Activated CD4-positive, alpha-beta T cell treated with anti-CD3 and anti-CD28 coated beads, Interleukin-2, amount 50 U/mL, for 4 hours (primary cell): ENCODE data around the gene IDH3G.
A peak's percentile ranks its signal among the peaks of the same experiment; 100 is the strongest.
"Not testable (repeated sequence)": the region's sequence is repeated elsewhere in the genome, so short reads cannot be mapped to it uniquely, and the experiment has no call there.

Experiments used
- DNase-seq, 2 experiments: peaks; one replicate each; pipeline ENCODE4 v3.0.0-alpha.2; 2020

IDH3G gene

GRCh38 chrX:153794018-153794896 lies at the start of gene IDH3G, which contains the start of gene SSR4:
Gene IDH3G (minus strand): TSS chrX:153794375. CDS start chrX:153794326, 49 bp downstream.
Gene SSR4 (plus strand): TSS chrX:153794668. CDS start chrX:153794688, 20 bp downstream.
- DNase-seq, result peak; percentile 86 to 89

DNA sequence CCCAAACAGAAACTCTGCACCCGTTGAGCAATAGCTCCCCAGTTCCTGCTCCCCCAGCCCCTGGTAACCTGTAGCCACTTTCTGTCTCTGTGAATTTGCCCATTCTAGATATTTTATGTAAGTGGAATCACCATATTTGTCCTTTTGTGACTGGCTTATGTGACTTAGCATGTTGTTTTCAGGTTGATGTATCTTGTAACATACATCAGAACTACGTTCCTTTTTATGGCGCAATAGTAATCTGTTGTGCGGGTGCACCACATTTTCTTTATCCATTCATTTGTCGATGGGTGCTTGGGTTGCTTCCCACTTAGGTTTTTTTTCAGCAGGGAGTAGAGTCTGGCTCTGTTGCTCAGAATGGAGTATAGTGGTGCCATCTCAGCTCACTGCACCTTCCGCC lies 42.7 kb upstream of the IDH3G start:
- no peak for DNase-seq

DNA sequence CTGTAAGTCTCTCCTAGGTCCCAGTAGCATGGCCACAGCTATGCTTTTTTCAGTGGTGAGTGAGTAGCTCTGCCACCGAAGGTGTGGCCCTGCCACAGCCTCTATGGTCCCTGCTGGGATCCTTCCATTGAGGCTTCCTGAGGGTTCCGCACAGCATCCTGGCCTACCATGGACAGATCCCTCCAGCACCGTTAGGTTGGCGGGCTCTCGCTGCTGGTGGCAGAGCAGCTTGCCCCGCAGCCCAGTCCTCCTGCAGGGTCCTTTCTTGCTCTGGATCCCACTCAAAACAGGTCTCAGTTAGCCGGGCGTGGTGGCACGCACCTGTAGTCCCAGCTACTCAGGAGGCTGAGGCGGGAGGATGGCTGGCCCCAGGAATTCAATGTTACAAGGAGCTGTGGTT lies 38.6 kb upstream of the IDH3G start:
- DNase-seq, result no peak

DNA sequence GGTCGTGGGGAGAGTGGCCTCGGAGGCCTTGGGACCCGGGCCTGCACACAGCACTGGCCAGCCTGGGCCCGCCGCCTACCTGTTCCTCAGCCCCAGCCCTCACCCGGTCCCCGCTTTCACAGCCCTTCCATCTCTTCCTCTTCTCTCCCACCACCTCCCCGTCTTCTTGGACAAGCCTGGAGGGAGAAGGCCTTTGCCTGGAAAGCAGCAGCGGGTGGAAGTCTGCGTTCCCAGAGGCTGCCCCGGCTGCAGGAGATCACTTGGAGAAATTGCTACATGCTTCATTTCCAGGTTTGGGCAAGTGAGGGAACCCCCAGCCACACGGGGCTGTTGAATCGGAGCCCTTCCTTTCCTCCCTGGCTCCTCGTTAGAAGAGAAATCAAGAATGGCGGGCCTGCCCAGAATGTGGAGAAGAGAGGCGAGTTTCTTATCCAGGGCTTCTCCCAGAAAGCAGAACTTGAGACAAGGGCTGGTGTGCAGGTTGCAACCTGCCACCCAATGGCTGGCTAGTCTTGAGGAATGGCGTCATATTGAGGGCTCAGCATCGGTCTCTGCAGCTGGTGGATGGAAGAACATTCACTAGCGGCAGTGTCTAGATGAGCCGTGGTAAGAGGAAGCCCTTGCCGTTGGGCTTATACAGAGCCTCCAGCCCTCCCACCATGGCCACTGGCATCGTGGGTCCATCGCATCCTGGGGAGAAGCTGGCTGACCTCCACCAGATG lies 37.4 kb upstream of the IDH3G start:
- no peak for DNase-seq

DNA sequence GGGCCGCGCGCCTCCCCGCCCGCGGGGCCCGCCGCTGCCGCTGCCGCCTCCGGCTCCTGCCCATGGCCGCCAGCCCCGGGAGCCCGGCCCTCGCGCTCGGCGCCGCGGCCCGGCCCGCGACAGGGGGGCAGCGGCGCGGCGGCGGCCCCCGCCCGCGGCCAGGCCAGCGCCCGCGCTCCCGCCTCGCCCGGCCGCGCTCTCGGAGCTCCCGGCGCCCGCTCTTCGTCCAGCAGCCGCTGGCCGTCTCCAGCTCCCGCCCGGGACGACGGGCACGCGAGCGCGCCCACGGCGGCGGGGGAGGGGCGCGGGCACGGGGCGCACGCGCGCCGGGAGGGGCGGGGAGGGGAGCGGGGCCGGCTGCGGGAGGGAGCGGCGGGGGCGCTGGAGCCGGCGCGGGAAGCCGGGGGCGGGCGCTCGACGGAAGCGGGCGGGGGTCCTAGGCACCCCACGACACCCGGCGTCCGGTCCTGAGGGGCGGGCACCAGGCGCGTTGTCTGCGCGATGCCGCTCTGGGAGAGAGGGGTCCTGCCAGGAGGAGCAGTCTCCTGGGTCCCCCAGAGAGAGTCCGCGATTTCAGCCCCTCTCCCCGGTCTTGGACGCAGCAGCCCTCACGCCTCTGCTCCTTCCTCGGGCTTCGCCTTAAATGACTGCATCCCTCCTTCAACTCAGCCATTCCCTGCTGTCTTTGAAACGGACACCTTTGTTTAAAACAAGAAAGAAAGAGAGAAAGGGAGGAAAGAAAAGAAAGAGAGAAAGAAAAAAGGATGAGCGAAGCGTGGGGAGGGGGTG lies 36.7 kb upstream of the IDH3G start:
- no peak for DNase-seq

DNA sequence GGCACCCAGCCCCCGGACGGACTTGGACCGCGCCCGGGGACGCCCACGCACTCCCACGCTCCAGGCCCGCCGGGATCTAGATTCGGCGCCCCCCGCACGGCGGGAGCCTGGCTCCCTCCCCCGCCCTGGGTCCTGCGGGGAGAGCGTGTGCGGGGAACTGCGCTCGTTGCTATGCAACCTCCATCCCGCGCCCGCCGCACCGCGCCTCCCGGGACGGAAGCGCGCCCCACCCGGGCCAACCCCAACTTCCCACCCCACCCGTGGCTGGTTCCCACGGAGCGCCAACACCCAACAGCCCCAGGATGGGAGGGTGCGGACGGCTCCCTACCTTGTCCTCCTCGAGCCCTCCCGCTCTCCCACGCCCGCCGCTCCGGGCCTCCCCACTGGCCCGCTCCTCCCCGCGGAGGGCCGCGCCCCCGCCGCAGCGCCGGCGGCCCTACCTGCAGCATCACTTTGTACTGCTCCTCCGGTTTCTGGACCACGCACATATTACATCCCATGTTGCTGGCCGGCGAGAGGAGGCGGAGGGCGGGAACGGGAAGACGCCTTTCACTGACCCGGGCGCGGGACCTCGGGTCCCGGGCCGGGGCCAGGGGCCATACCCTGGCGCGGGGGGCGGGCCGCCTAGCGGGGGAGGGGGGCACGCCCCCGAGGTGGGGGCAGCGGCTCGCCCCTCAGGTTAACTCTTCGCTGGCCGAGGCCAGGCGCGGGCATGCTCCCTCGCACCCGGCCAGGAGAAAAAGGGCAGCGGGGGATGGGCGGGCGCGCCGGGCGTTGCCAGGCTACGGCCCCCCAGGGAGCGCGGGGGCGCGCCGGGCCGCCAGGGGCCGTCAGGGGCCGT lies 35.8 kb upstream of the IDH3G start, which contains the start of gene PDZD4:
Gene PDZD4, minus strand, starts transcription at position 746 of the 841 bp plus-strand sequence. Its CDS starts 246 bp downstream, at position 500.
- no peak for DNase-seq

GRCh38 chrX:153829549-153829798 lies 35.3 kb upstream of the IDH3G start:
- no peak for DNase-seq

DNA sequence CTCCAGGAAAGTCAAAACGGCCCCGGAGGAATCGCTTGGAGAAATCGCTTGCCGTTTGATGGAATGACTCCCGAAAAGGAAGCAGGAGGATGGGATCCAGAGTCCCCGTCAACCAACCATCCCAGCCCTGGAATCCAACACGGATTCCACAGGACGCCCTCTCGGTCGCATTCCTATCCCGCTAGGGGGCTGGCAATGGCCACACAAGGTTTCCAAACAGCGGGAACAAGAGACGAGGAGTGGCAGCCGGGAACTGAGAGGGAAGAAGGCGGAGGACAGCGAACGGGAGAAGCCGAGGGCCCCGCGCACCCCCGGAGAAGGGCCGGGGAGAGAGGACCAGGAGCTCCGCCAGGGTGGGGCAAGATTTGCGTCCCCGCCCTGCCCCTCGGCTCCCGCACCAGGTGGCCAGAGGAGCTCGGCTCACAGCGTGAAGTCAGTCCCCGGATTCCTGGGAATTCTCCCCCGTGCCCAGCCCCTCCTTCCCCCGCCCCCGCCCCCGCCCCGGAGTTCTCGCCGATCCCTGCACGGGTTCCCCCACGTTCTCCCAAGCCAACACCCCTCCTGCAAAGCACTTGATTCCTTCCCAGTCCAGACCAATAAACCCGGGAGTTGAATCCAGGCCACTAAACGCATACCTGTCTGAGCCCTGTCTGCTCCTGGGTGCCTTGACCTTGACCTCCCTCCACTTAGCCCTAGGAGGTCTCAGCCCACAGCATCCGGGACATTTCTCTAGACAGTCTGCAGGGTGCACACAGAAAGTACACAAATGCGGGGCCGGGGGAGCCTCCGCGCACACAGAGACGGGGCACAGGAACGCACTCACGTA lies 34.8 kb upstream of the IDH3G start:
- no peak for DNase-seq

GRCh38 chrX:153828308-153828707 lies 34.1 kb upstream of the IDH3G start:
- no peak for DNase-seq

- no peak for DNase-seq
Observed at GRCh38 chrX:153827903-153828302, 33.7 kb upstream of the IDH3G start.

DNA sequence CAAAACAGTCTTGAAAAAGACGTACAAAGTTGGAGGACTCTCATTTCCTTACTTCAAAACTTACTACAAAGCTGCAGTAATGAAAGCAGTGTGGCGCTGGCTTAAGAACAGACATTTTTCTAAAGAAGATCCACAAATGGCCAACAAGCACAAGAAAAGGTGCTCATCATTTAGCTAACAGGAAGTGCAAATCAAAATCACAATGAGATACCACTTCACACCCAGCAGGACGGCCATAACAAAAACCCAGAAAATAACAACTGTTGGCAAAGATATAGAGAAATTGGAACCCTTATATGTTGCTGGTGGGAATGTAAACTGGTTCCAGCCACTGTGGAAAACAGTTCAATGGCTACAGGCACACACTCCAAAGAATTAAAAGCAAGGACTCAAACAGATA lies 32.8 kb upstream of the IDH3G start:
- no peak for DNase-seq

DNA sequence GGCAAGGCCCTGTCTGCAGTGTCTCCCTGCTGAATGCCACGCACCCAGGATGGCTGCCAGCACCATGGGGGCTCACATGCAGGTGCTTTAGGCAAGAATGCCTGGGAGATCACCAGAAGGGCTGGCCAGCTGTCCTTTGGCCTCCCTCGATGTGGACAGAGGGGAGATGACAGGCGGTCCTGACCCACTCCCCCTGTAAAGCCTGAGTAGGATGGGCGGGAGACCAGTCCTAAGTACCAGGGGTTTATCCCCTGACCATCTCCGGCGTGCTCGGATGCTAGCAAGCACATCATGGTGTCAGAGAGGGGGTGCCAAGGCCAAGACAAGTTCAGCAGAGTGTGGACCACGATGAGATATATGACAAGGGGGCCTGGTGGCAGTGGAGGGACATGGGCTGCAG lies 30.9 kb upstream of the IDH3G start:
- DNase-seq, result no peak

- DNase-seq, result no peak
Observed at GRCh38 chrX:153824348-153824747, 30.2 kb upstream of the IDH3G start.

- no peak for DNase-seq
Observed at GRCh38 chrX:153821066-153821465, 26.9 kb upstream of the IDH3G start.

DNA sequence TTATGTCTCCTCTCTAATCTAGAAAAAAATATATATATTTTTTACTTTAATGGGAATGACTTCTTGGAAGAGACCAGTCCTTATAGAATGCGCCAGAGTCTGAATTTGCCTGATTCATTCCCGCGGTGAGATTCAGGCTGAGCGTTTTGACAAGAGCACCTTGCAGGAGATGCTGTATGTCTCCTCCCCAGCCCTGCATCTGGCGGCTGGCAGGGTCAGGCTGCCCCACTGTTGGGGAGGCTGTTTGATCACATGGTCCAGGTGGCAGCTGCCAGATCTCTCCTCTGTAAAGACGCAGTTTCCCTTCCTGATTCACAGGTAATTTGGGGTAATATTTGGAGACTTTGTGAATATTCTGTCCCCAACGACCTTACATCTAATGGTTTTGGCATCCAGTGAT lies 26.4 kb upstream of the IDH3G start:
- no peak for DNase-seq

DNA sequence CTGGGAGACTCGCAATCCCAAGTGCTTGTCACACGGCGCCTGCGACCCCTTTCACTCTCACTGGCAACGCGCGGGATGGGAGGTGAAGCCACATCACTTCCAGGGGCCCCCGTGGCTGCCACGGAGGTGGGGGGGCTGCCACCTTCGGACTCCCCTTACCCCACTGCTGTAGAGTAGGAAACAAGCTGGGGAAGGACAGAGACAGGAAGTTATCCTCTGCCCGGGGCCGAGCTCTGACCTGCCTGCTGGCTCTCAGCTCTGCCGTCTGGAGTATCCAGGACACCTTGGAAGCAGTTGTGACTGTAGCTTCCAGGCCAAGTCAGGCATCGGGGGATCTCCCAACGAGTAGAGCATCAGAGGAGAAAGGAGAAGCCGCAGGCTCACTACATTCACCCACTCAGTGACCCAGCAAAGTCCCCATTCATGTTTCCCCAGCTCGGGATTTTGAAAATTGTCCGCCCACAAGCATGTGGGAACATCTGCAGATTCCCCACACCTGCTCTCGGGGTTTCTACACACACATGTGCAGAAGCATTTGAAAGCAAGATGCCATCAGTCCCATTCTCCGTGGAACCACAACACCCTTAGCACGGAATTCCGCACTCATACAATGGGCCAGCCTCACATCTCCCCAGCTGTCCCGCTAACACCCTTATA lies 25.3 kb upstream of the IDH3G start:
- no peak for DNase-seq

GRCh38 chrX:153818571-153819383 lies 24.6 kb upstream of the IDH3G start:
- DNase-seq, result peak; percentile 22 to 28

GRCh38 chrX:153818064-153818463 lies 23.9 kb upstream of the IDH3G start:
- not testable (repeated sequence) for DNase-seq

DNA sequence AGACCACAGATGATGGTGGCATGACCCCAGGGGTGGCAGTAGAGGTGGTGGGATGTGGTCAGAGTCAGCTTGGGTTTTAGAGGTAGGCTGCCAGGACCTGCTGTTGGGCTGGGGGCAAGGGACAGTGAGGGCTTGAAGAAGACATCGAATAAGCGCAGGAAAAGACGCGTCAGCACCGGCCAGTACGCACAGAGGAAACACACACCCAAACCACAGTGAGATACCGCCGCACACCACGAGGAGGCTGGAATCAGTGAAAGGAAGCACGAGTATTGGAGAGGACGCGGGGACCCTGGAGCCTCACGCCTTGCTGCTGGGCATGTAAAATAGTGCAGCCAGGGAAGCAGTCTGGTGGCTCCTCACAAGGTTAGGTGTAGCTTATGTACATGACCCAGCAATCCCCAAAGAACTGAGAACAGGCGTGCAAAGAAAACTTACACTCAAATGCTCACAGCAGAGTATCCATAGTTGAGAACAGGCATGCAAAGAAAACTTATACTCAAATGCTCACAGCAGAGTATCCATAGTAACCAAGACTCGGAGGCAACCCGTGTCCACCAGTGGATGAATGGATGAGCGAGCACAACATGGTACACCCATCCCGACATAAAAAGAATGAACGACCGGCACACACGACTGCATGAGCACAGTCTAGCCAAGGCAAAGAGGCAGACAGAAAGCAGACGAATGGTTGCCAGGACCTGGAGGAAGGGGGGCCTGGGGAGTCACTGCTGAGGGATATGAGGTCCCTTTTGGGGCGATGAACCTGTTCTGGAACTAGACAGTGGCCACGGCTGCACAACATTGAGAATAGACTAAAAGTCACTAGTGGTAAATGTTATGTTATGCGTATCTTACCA lies 22.9 kb upstream of the IDH3G start:
- peak in 1 of 2 experiments; percentile 39 for DNase-seq
